Neural progenitor cell (in vitro differentiated cells): ENCODE data around the gene GTF2IRD1.

Experiments
- EZH2 ChIP-seq: fragments of 200-600 bp; sonication (generic); IDR thresholded peaks from 2 replicates; pipeline ENCODE4 v1.6.1; 2017; ENCODE audit warnings: antibody characterized with exemption, mild to moderate bottlenecking, moderate library complexity
- EZH2phosphoT487 ChIP-seq: fragments of 200-600 bp; sonication (generic); IDR thresholded peaks from 2 replicates; pipeline ENCODE4 v1.6.1; 2017; ENCODE audit warnings: antibody characterized with exemption
- TF ChIP-seq, protein P1 (sequence below): fragments of 200-600 bp; sonication (generic); IDR thresholded peaks from 2 replicates; pipeline ENCODE4 v1.5.1; 2017; ENCODE audit warnings: antibody characterized with exemption, mild to moderate bottlenecking

DNA sequence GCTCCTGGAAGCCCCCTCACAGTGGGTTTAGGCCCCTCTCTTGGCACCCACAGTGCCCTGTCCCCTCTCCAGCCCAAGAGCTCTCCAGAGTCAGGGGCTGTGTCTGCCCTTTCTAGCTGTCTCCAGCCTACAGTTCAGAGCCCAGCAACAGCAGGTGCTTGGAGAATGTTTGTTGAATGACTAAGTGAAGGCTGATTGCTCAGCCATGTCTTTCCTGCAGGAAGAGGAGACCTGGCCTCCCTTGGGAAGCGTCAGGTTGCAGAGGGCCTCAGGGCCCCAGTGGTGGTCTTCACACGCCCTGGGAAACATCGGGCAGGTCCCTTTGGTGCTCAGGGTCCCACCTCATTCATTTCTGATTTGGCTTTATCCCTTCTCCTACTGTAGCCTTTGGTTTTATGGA lies 62.5 kb downstream of the GTF2IRD1 start:
- TF ChIP-seq, protein P1, sequence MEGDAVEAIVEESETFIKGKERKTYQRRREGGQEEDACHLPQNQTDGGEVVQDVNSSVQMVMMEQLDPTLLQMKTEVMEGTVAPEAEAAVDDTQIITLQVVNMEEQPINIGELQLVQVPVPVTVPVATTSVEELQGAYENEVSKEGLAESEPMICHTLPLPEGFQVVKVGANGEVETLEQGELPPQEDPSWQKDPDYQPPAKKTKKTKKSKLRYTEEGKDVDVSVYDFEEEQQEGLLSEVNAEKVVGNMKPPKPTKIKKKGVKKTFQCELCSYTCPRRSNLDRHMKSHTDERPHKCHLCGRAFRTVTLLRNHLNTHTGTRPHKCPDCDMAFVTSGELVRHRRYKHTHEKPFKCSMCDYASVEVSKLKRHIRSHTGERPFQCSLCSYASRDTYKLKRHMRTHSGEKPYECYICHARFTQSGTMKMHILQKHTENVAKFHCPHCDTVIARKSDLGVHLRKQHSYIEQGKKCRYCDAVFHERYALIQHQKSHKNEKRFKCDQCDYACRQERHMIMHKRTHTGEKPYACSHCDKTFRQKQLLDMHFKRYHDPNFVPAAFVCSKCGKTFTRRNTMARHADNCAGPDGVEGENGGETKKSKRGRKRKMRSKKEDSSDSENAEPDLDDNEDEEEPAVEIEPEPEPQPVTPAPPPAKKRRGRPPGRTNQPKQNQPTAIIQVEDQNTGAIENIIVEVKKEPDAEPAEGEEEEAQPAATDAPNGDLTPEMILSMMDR = no peak
- no peak for TF ChIP-seq EZH2phosphoT487
- TF ChIP-seq EZH2 = no peak
